Endodermal cell (in vitro differentiated cells): Measurements from ENCODE around the gene CCDC80. TPM values are rescaled to one million over a fixed set of nuclear protein-coding genes. Genes with fewer than 3 reads are reported as not detected.
A peak's percentile ranks its signal among the peaks of the same experiment; 100 is the strongest.

Source experiments
- DNase-seq: peaks from one replicate; pipeline ENCODE4 v3.0.0-alpha.2; 2017
- H3K27ac ChIP-seq: 2 replicates; pipeline ENCODE4 v1.5.1; 2013; ENCODE audit warnings: mild to moderate bottlenecking, low read depth, low read length, moderate library complexity
- H3K27me3 ChIP-seq: 2 replicates; pipeline ENCODE4 v1.6.1; 2013; ENCODE audit warnings: mild to moderate bottlenecking, low read length, moderate library complexity; ENCODE audit not compliant: insufficient read depth, control insufficient read depth, poor library complexity, severe bottlenecking
- H3K36me3 ChIP-seq: 2 replicates; pipeline ENCODE4 v1.7.0; 2013; ENCODE audit warnings: mild to moderate bottlenecking, low read length, moderate library complexity; ENCODE audit not compliant: control insufficient read depth, insufficient read depth
- H3K4me1 ChIP-seq: one replicate; pipeline ENCODE4 v1.7.0; 2013; ENCODE audit warnings: low read length; ENCODE audit not compliant: control insufficient read depth, insufficient read depth
- H3K4me3 ChIP-seq: 2 replicates; pipeline ENCODE4 v1.5.1; 2013; ENCODE audit warnings: mild to moderate bottlenecking, low read length, moderate library complexity
- H3K9ac ChIP-seq: 2 replicates; pipeline ENCODE4 v1.6.1; 2013; ENCODE audit warnings: mild to moderate bottlenecking, low read length, moderate library complexity; ENCODE audit not compliant: poor library complexity, severe bottlenecking; ENCODE audit errors: extremely low read depth
- H3K9me3 ChIP-seq: 2 replicates; pipeline ENCODE4 v1.6.1; 2013; ENCODE audit warnings: mild to moderate bottlenecking, low read length, moderate library complexity; ENCODE audit not compliant: control insufficient read depth
- H3K27ac Mint-ChIP-seq: 2 replicates; pipeline ENCODE4 v1.8.0; 2020; ENCODE audit warnings: mixed read lengths
- H3K27me3 Mint-ChIP-seq: 2 replicates; pipeline ENCODE4 v1.8.0; 2021; ENCODE audit warnings: mild to moderate bottlenecking, mixed read lengths; ENCODE audit not compliant: insufficient read depth
- H3K36me3 Mint-ChIP-seq: 2 replicates; pipeline ENCODE4 v1.8.0; 2020; ENCODE audit warnings: low read depth, mixed read lengths
- H3K4me1 Mint-ChIP-seq: 2 replicates; pipeline ENCODE4 v1.8.0; 2020; ENCODE audit warnings: mixed read lengths
- H3K4me3 Mint-ChIP-seq: 2 replicates; pipeline ENCODE4 v1.8.0; 2020; ENCODE audit warnings: mild to moderate bottlenecking, moderate library complexity, mixed read lengths
- H3K9me3 Mint-ChIP-seq: 2 replicates; pipeline ENCODE4 v1.8.0; 2020; ENCODE audit warnings: mild to moderate bottlenecking, mixed read lengths
- CTCF ChIP-seq: fragments of 200-600 bp; sonication (generic); conservative IDR thresholded peaks from 2 replicates; pipeline ENCODE4 v1.5.0; 2021; ENCODE audit warnings: antibody characterized with exemption, mild to moderate bottlenecking
- WGBS, 2 experiments: methylation state at CpG; one replicate each; pipeline versions ENCODE4 v1.1.5 to v1.1.7; 2013; ENCODE audit warnings: missing lambda C conversion rate in 2 of 2, mixed read lengths in 1 of 2; ENCODE audit not compliant: insufficient coverage in 1 of 2, insufficient read length in 1 of 2; 5-methylcytosine and 5-hydroxymethylcytosine counted together
- total RNA-seq, 2 donors: library from RNA; stranded (reverse); fragmentation: NEBNext Ultra II Directional in 1 of 2; extraction: Animal tissue kit (Norgen Biotek cat#: 25700) in 1 of 2; gene quantifications; 2 replicates in 1 of 2; 3 replicates in 1 of 2; pipeline ENCODE4 v1.2.1, GENCODE V29; 2021

Gene CCDC80
- total RNA-seq, 2 donors from 2014 or later, result 4.6 to 31.5 TPM

- no peak overlapping the region for H3K27ac ChIP-seq
- no peaks in the 10 kb centered on the region for H3K9me3 Mint-ChIP-seq
- H3K36me3 Mint-ChIP-seq, result peaks cover 34% of the 10 kb centered on the region
- no peak for TF ChIP-seq CTCF
- H3K4me3 ChIP-seq, result no peak overlapping the region
- no peak overlapping the region for H3K9ac ChIP-seq
- no peaks in the 10 kb centered on the region for H3K9me3 ChIP-seq
- no peak for DNase-seq
- H3K27ac Mint-ChIP-seq, result no peak overlapping the region
- no peak overlapping the region for H3K4me3 Mint-ChIP-seq
- H3K4me1 ChIP-seq, result no peaks in the 10 kb centered on the region
- H3K36me3 ChIP-seq, result peaks cover 37% of the 10 kb centered on the region
- no peaks in the 10 kb centered on the region for H3K27me3 ChIP-seq
- H3K27me3 Mint-ChIP-seq, result no peaks in the 10 kb centered on the region
- peaks cover 9% of the 10 kb centered on the region for H3K4me1 Mint-ChIP-seq
Observed at GRCh38 chr3:112585782-112586181, 55.2 kb downstream of the CCDC80 start.

DNA sequence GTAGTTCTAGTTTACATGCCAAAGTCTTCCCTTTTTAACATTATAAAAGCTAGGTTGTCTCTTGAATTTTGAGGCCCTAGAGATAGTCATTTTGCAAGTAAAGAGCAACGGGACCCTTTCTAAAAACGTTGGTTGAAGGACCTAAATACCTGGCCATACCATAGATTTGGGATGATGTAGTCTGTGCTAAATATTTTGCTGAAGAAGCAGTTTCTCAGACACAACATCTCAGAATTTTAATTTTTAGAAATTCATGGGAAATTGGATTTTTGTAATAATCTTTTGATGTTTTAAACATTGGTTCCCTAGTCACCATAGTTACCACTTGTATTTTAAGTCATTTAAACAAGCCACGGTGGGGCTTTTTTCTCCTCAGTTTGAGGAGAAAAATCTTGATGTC is 57.8 kb downstream of the CCDC80 start:
- no peak overlapping the region for H3K4me3 ChIP-seq
- no peak overlapping the region for H3K4me3 Mint-ChIP-seq
- no peaks in the 10 kb centered on the region for H3K9me3 Mint-ChIP-seq
- peaks cover 42% of the 10 kb centered on the region for H3K36me3 Mint-ChIP-seq
- H3K36me3 ChIP-seq, result peaks cover 49% of the 10 kb centered on the region
- H3K4me1 Mint-ChIP-seq, result peaks cover 9% of the 10 kb centered on the region
- WGBS, 2 experiments, result 79 to 81% methylated on average over 2 to 3 of the region's 3 CpGs
- no peaks in the 10 kb centered on the region for H3K9me3 ChIP-seq
- H3K4me1 ChIP-seq, result no peaks in the 10 kb centered on the region
- TF ChIP-seq CTCF, result no peak
- H3K27ac Mint-ChIP-seq, result no peak overlapping the region
- H3K9ac ChIP-seq, result no peak overlapping the region
- H3K27me3 ChIP-seq, result no peaks in the 10 kb centered on the region
- H3K27ac ChIP-seq, result no peak overlapping the region
- H3K27me3 Mint-ChIP-seq, result no peaks in the 10 kb centered on the region
- no peak for DNase-seq

DNA sequence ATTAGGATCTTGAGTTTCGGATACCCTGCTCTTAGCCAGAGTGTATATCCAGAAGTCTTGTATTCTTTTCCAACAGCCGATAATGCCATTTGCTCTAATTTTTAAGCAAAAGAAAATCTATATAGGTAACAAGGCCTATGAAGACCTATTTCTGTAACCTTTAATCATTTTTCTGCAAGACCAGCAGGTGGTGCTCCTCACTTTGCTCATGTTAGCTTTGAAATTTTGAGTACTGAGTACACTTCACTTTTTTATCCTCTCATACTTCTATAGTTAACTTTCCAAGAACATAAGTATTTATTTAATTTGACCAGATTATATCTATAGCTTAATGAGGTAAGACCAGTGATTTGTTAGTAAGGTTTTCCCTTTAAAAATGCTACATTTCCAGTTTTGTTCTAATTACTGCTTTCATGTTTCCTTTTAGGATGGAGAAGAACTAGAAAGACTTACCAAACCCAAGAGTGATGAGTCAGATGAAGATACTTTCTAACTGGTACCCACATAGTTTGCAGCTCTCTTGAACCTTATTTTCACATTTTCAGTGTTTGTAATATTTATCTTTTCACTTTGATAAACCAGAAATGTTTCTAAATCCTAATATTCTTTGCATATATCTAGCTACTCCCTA is 58.6 kb downstream of the CCDC80 start:
- Histone ChIP-seq H3K36me3 (peaks cover 49% of the 10 kb centered on the region), H3K9ac (no peak overlapping the region), H3K27me3 (no peaks in the 10 kb centered on the region), H3K27ac (no peak overlapping the region), H3K9me3 (no peaks in the 10 kb centered on the region), H3K4me3 (no peak overlapping the region), H3K4me1 (no peaks in the 10 kb centered on the region)
- no peaks in the 10 kb centered on the region for H3K9me3 Mint-ChIP-seq
- peaks cover 9% of the 10 kb centered on the region for H3K4me1 Mint-ChIP-seq
- whole genome bisulfite sequencing, 2 experiments, result 75 to 98% methylated on average over 2 of the region's 2 CpGs
- H3K4me3 Mint-ChIP-seq, result no peak overlapping the region
- no peak overlapping the region for H3K27ac Mint-ChIP-seq
- peaks cover 39% of the 10 kb centered on the region for H3K36me3 Mint-ChIP-seq
- DNase-seq, result peak; percentile 60
- no peaks in the 10 kb centered on the region for H3K27me3 Mint-ChIP-seq
- TF ChIP-seq CTCF, result peak; percentile 80
